Activated T-cell treated with anti-CD3 and anti-CD28 coated beads, Interleukin-2, amount 50 U/mL, for 48 hours (primary cell): ENCODE data around the gene CDHR2.

Experiments used
- DNase-seq, 2 experiments: peaks; one replicate each; pipeline ENCODE4 v3.0.0-alpha.2; 2020

Gene CDHR2

GRCh38 chr5:176624142-176624541 lies 75.0 kb downstream of the CDHR2 start:
- no peak for DNase-seq

- no peak for DNase-seq
These were observed 75.8 kb downstream of the CDHR2 start for GRCh38 chr5:176624938-176625337.

DNA sequence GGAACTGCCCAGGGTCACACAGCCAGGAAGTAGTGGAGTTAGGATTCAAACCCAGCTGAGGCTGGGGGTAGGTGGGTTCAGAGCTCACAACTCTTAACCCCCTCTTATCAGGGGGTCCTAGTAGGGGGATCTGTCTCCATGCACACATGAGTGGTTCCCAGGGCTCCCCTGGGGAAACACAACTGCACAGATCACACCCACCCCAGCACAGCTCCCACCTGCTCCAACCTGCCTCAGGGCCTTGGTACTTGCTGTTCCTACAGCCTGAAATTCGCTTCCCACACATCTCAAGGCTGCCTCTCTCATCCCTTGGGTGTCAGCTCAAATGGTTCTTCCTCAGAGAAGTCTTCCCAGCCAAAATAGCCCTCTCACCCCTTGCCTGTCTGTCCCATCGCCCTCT lies 76.4 kb downstream of the CDHR2 start:
- no peak for DNase-seq

GRCh38 chr5:176625966-176626875 lies 77.1 kb downstream of the CDHR2 start:
- no peak for DNase-seq

GRCh38 chr5:176626876-176627236 lies 77.7 kb downstream of the CDHR2 start:
- no peak for DNase-seq

- no peak for DNase-seq
These were observed 78.4 kb downstream of the CDHR2 start for GRCh38 chr5:176627582-176627981.

DNA sequence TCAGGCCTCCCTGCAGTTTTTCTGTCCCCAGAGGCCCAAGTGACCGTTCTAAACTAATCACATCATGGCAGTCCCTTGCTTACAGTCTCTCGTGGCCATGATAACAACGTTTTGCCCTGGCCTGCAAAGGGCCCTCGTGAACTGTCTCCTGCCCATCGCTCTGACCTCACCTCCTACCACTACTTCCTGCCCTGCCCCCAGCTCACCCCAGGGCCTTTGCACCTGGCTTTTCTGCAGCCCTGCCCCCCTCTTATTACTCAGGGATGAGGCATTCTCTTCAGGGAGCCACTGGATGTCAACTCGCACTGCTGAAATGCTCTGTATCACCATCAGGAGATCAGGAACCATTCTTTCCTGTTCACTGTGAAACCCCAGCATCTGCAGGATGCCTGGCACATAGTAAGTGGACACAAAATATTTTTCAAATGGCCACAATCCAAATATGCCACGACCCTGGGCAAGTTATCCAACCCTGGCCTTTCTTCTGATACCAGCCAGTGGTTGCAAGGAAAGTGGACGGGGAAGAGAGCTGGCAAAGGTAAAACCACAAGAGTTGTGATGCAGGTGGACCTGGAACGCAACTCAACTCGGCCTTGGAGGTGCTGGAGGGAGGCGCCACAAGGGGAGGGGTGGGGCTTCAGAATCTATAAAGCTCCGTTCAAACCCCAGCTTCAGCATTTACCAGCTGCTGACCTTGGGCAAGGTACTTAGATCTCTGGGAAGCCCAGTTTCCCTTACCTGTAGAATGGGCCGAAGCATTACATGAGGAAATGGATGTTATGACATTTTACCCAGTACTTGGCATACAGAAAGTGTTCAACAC lies 79.5 kb downstream of the CDHR2 start:
- no peak for DNase-seq

GRCh38 chr5:176629317-176629852 lies 80.2 kb downstream of the CDHR2 start:
- no peak for DNase-seq

- DNase-seq = peak; percentile 72 to 79
These were observed 80.9 kb downstream of the CDHR2 start, which contains the start of the genes EIF4E1B and SNCB for GRCh38 chr5:176629853-176630680. Gene EIF4E1B (plus strand): TSS chr5:176630675. CDS start chr5:176642788, 12,113 bp downstream. Gene SNCB (minus strand): TSS chr5:176630534. CDS start chr5:176629654, 880 bp downstream.

DNA sequence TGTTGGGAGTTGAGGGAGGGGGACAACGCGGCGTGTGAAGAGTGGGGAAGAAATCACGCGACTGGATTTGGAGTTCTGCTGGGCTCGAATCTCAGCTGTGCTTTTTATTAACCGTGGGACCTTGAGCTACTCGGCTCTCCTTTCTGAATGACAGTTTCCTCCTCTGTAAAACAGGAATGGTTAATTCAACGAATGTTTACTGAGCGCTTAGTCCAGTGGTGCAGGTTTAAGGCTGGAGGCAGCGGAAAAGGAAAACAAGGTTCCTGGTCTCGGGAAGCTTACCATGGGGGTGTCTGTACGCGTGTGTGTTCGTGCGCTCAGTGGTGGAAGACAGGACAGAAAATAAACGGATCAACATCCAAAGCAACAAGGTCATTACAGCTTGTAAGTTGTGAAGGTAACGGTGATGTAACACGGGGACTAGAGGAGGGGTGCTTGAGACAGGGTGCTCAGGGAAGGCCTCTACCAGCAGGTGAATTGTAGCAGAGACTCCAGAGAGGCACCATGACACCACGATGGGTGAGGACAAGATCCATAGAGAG lies 81.6 kb downstream of the CDHR2 start:
- no peak for DNase-seq

GRCh38 chr5:176631383-176632200 lies 82.5 kb downstream of the CDHR2 start:
- no peak for DNase-seq

GRCh38 chr5:176632745-176633144 lies 83.6 kb downstream of the CDHR2 start:
- DNase-seq = no peak

DNA sequence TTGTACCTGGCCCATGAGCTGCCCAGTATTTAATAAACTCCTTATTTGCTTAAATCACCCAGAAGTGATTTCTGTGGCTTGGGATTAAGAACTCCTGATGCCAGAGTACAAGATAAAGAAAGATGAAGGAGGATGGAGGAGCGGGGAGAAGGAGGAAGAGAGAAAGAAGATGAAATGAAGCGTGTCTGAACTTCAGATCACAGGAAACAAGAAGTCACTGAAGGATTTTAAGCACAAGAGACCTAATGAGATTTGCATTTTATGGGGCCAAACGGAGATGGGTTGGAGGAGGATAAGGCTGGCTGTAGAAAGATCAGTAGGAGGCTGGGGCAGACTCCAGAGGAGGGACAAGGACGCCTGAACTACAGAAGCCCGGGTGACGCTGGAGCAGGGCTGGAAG lies 84.5 kb downstream of the CDHR2 start:
- DNase-seq = no peak

DNA sequence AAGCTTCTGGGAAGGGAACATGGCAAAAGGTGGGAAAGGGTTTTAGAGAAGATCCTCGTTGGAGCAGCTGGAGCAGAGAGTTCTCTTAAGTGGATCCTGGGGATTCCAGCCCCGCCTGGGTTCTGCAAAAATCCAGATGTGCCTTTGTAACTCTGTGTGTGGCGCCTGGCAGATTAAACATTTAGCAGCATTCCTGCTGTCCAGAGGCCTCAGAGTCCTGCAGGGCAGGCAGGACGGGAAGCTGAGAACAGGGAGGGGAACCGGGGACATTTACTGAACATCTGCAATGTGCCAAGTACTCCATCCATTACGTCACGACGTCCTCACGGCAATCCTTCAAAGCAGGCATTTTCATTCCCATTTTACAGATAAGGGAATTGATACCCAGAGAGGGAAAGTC lies 87.3 kb downstream of the CDHR2 start:
- no peak for DNase-seq

- DNase-seq = no peak
These were observed 88.4 kb downstream of the CDHR2 start for GRCh38 chr5:176637556-176637955.

GRCh38 chr5:176638437-176638836 lies 89.3 kb downstream of the CDHR2 start:
- DNase-seq = no peak

DNA sequence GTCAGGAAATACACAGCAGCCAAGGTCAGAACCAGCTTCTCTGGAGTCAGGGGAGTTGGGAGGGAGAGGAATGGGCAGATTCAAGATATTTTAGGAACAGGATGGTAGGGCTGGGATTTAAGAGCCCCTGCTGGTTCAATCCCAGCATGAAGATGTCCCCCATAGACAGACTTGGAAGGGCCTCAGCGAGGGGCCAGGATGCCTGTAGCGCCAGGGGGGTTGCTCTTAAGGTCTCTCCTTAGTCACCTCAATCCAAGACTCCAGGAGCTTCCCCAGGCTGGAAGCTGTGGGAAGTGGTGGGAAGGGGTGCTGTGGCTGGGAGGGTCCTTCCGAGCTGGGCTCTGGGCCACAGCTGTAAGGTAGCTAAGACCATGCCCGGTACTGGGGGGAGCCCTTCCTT lies 90.1 kb downstream of the CDHR2 start:
- DNase-seq = no peak

DNA sequence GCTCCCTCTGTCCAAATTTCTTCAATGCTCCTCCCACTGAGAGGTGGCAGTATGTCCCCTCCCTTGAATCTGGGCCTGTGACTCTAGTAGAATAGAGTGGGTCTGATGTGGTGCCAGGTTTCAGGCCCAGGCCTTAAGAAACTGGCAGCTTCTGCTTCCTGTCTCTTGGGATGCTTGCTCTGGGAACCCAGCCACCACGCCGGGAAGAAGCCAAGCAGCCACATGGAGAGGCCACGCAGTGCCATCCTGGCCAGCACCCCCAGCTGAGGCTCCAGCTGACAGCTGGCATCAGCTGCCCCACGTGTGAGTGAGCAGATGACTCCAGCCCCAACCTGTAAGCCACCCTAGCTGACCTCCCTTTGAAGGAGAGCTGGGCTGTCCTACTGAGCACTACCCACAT lies 90.8 kb downstream of the CDHR2 start:
- DNase-seq = no peak

GRCh38 chr5:176640616-176641015 lies 91.5 kb downstream of the CDHR2 start:
- no peak for DNase-seq

DNA sequence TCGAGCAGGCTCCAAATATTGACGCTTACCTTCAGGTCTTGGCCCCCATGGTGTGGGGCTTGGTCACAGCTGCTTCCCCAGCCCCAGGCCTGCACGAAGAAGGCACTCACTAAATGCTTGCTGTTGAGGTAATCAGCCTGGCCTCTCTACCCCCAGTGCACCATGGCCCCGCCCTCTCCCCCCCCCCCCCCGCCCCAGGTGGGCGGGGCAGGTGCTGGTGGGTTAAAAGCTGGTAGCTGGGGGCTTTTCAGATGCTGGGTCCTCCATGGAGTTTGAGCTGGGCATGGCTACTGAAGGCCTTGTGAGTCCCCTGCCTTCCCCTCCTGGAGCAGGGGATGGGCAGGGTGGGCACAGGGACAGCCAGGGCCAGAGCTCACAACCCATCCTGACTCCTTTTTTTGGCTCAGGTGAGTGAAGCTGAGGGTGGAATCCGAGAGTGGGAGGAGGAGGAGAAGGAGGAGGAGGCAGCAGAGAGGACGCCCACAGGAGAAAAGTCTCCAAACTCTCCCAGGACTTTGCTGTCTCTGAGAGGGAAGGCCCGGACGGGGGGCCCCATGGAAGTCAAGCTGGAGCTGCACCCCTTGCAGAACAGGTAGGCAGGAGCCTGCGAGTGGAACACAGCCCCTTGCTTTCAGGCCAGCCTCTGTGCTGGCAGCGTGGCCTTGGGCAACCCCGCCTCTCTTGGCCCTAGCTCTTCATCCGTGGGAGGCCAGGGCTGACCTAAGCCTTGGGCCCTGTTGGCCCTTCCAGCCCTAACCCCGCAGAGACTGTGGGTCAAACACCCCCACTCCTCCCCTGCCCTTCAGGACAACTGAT lies 93.7 kb downstream of the CDHR2 start:
- no peak for DNase-seq
